BE2C (cell line): ENCODE measurements around the gene BDKRB1.

Experiments
- DNase-seq: peaks from one replicate; pipeline ENCODE4 v3.0.0-alpha.2; 2020
- H3K27me3 ChIP-seq: fragments of 250-450 bp; sonication (Bioruptor Pico); 2 replicates; pipeline ENCODE4 v1.5.1; 2020; ENCODE audit warnings: mild to moderate bottlenecking
- H3K36me3 ChIP-seq: fragments of 250-450 bp; sonication (Bioruptor Pico); 2 replicates; pipeline ENCODE4 v1.5.1; 2020; ENCODE audit warnings: mild to moderate bottlenecking
- H3K4me1 ChIP-seq: fragments of 250-450 bp; sonication (Bioruptor Pico); 2 replicates; pipeline ENCODE4 v1.5.1; 2020
- H3K4me3 ChIP-seq: 2 replicates; pipeline ENCODE4 v1.5.1; 2011; ENCODE audit warnings: low read depth, low read length
- H3K9me3 ChIP-seq: fragments of 250-450 bp; sonication (Bioruptor Pico); 2 replicates; pipeline ENCODE4 v1.5.1; 2020
- CTCF ChIP-seq: IDR thresholded peaks from 2 replicates; pipeline ENCODE4 v1.5.1; 2012; ENCODE audit warnings: mild to moderate bottlenecking, low read depth, low read length

Gene BDKRB1

GRCh38 chr14:96309896-96310330, 53.9 kb downstream of the BDKRB1 start:
- no peaks in the 10 kb centered on the region for H3K9me3 ChIP-seq
- no peaks in the 10 kb centered on the region for H3K27me3 ChIP-seq
- no peak overlapping the region for H3K4me3 ChIP-seq
- peaks cover 2% of the 10 kb centered on the region; the same call in 1 of the 2 replicates for H3K4me1 ChIP-seq
- H3K36me3 ChIP-seq: peaks cover 24% of the 10 kb centered on the region
- DNase-seq: peak; percentile 13
- peak; percentile 35; the same call in 1 of the 2 replicates for TF ChIP-seq CTCF

DNA sequence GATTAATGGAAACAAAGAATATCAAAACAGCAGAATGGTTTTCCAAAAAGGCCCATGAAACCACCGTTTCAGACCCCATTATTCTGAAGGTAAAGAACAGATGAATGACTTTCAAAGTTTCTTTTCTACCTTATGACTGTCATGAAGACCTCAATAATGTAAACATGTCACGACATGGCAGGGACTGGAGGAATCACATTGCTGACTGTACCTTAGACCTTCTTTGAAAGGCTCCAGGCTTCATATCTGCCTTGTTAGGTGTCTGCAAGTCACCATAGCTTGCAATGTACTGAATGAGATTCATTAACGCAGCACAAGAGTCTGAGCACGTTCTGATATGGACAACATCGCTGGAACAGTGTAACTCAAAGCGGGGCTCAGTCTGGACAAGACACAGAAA, 54.9 kb downstream of the BDKRB1 start:
- no peaks in the 10 kb centered on the region for H3K27me3 ChIP-seq
- DNase-seq: no peak
- no peak overlapping the region for H3K4me3 ChIP-seq
- H3K36me3 ChIP-seq: peaks cover 32% of the 10 kb centered on the region
- no peaks in the 10 kb centered on the region for H3K4me1 ChIP-seq
- H3K9me3 ChIP-seq: no peaks in the 10 kb centered on the region
- TF ChIP-seq CTCF: no peak
